Stimulated activated CD4-positive, alpha-beta T cell treated with anti-CD3 and anti-CD28 coated beads, Interleukin-4, amount 100 ng/mL, for 24 hours (primary cell): ENCODE measurements around the gene ADAMTS19.

Experiments used
- DNase-seq: peaks from one replicate; pipeline ENCODE4 v3.0.0-alpha.2; 2020

The ADAMTS19 gene

GRCh38 chr5:129771058-129771838, 311.1 kb downstream of the ADAMTS19 start:
- DNase-seq = peak; percentile 49

- DNase-seq = no peak
These were observed 313.3 kb downstream of the ADAMTS19 start for GRCh38 chr5:129773376-129773775.

GRCh38 chr5:129781594-129781993, 321.5 kb downstream of the ADAMTS19 start:
- no peak for DNase-seq
